Skeletal muscle tissue (tissue), 4 donors: ENCODE results near the gene MAN2B1. TPM values are rescaled to one million over a fixed set of nuclear protein-coding genes. Genes with fewer than 3 reads are reported as not detected.
A peak's percentile ranks its signal among the peaks of the same experiment; 100 is the strongest.
"Not testable (repeated sequence)": the region's sequence is repeated elsewhere in the genome, so short reads cannot be mapped to it uniquely, and the experiment has no call there.

Experiments
- H3K27ac ChIP-seq: one replicate; pipeline ENCODE4 v1.7.0; 2013; ENCODE audit warnings: mild to moderate bottlenecking, low read depth, low read length, inconsistent platforms
- H3K27me3 ChIP-seq, 3 donors: one replicate each; pipeline ENCODE4 v1.7.0; 2013; ENCODE audit warnings: low read length in 3 of 3; ENCODE audit not compliant: control insufficient read depth in 3 of 3, insufficient read depth in 3 of 3
- H3K36me3 ChIP-seq, 3 donors: one replicate each; pipeline ENCODE4 v1.7.0; 2013; ENCODE audit warnings: low read length in 3 of 3; ENCODE audit not compliant: control insufficient read depth in 3 of 3, insufficient read depth in 3 of 3
- H3K4me1 ChIP-seq, 3 donors: one replicate each; pipeline ENCODE4 v1.7.0; 2013; ENCODE audit warnings: low read length in 3 of 3, mild to moderate bottlenecking in 3 of 3; ENCODE audit not compliant: control insufficient read depth in 3 of 3, insufficient read depth in 3 of 3
- H3K4me3 ChIP-seq, 3 donors: one replicate each; pipeline ENCODE4 v1.7.0; 2013; ENCODE audit warnings: low read length in 3 of 3
- H3K9ac ChIP-seq, 3 donors: one replicate each; pipeline ENCODE4 v1.7.0; 2013; ENCODE audit warnings: low read length in 3 of 3, mild to moderate bottlenecking in 3 of 3, moderate library complexity in 2 of 3, low read depth in 1 of 3
- H3K9me3 ChIP-seq, 3 donors: one replicate each; pipeline ENCODE4 v1.7.0; 2013; ENCODE audit warnings: low read length in 3 of 3; ENCODE audit not compliant: control insufficient read depth in 3 of 3
- total RNA-seq: library from RNA; depleted of rRNA; stranded (reverse); fragments of >200 nt; gene quantifications from one replicate; pipeline ENCODE4 v1.2.3, GENCODE V29; 2014
- donor health status: Osteomylitis.

The MAN2B1 gene
- total RNA-seq, 1 donor from 2014 or later = 31.3 TPM

DNA sequence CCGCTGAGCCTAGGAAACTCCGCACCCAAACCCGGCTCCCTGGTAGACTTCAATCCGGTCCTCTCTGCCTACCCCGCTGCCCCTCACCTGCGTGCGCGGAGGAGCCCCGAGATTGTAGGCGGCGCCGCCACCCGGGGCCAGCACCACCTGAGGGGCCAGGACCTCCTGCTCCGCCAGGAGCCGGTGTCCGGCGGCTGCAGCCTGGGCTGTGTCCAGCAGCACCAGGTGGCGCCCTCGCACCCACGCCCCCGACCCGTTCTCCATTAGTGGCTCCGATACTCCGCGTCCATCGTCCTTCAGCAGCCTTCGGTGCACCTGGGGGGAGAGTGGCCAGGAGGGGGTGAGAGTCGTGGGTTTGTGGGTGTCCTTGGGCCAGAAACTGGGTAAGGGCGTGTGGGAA lies 18.5 kb downstream of the MAN2B1 start:
- peaks cover 2 to 8% (median 4%) of the 10 kb centered on the region in 3 donors for H3K36me3 ChIP-seq
- peak overlapping the region in 2 of 3 donors; percentile 2 to 54 for H3K4me3 ChIP-seq
- H3K9ac ChIP-seq = peak overlapping the region in 2 of 3 donors; percentile 50 to 54
- no peak overlapping the region for H3K27ac ChIP-seq
- H3K9me3 ChIP-seq = no peaks in the 10 kb centered on the region
- H3K4me1 ChIP-seq = peaks cover 7% of the 10 kb centered on the region in 3 donors
- no peaks in the 10 kb centered on the region for H3K27me3 ChIP-seq

- Histone ChIP-seq H3K27ac (no peak overlapping the region), H3K9ac (peak overlapping the region in 1 of 3 donors; percentile 50)
These were observed 19.0 kb downstream of the MAN2B1 start for GRCh38 chr19:12647490-12648071.

DNA sequence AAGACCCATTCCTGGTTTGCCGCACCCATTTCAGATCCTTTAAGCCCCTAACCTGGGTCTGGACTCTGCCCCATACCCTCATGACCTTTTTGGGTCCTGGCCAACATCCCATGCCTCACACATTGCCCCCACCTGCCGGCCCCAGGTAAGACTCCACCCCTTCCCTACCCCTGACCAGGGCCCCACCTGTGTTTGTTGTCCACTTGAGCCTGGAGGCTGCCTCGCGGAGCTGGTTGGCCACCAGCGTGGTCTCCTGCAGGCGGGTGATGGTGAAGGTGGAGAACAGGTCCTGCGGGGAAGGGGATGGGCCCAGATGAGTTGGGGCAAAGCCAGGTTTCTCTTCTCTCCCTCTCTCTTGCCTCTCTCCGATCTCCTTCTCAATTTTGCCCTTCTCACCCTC lies 19.5 kb downstream of the MAN2B1 start:
- no peak overlapping the region for H3K9ac ChIP-seq
- H3K27me3 ChIP-seq = no peaks in the 10 kb centered on the region
- peaks cover 2 to 8% (median 2%) of the 10 kb centered on the region in 3 donors for H3K36me3 ChIP-seq
- H3K9me3 ChIP-seq = no peaks in the 10 kb centered on the region
- H3K4me3 ChIP-seq = no peak overlapping the region
- peaks cover 7% of the 10 kb centered on the region in 3 donors for H3K4me1 ChIP-seq
- H3K27ac ChIP-seq = no peak overlapping the region

More at GRCh38 chr19:12647490-12648071, 19.0 kb downstream of the MAN2B1 start:
- peaks cover 2 to 8% (median 4%) of the 10 kb centered on the region in 3 donors for H3K36me3 ChIP-seq
- peaks cover 7% of the 10 kb centered on the region in 3 donors for H3K4me1 ChIP-seq
- no peaks in the 10 kb centered on the region for H3K27me3 ChIP-seq
- no peaks in the 10 kb centered on the region for H3K9me3 ChIP-seq
- H3K4me3 ChIP-seq = peak overlapping the region; percentile 2 to 56 (median 54)

- Histone ChIP-seq H3K9ac (no peak overlapping the region), H3K27me3 (no peaks in the 10 kb centered on the region), H3K4me1 (peaks cover 7% of the 10 kb centered on the region in 3 donors)
These were observed 20.0 kb downstream of the MAN2B1 start for GRCh38 chr19:12646551-12646950.

GRCh38 chr19:12643716-12644115 lies 22.8 kb downstream of the MAN2B1 start:
- not testable (repeated sequence) for H3K27me3 ChIP-seq, H3K36me3 ChIP-seq, H3K27ac ChIP-seq, H3K9ac ChIP-seq, H3K9me3 ChIP-seq, H3K4me3 ChIP-seq
- peaks cover 14 to 16% (median 14%) of the 10 kb centered on the region in 3 donors for H3K4me1 ChIP-seq

More at GRCh38 chr19:12646551-12646950, 20.0 kb downstream of the MAN2B1 start:
- H3K9me3 ChIP-seq = no peaks in the 10 kb centered on the region
- H3K4me3 ChIP-seq = no peak overlapping the region
- H3K36me3 ChIP-seq = peaks cover 0 to 7% (median 2%) of the 10 kb centered on the region in 3 donors
- no peak overlapping the region for H3K27ac ChIP-seq

- no peaks in the 10 kb centered on the region for H3K27me3 ChIP-seq
- H3K4me3 ChIP-seq = no peak overlapping the region
- no peak overlapping the region for H3K9ac ChIP-seq
- no peaks in the 10 kb centered on the region for H3K36me3 ChIP-seq
- no peak overlapping the region for H3K27ac ChIP-seq
- H3K4me1 ChIP-seq = peaks cover 7 to 9% (median 7%) of the 10 kb centered on the region in 3 donors
- no peaks in the 10 kb centered on the region for H3K9me3 ChIP-seq
These were observed 24.0 kb downstream of the MAN2B1 start for GRCh38 chr19:12642506-12642905.

DNA sequence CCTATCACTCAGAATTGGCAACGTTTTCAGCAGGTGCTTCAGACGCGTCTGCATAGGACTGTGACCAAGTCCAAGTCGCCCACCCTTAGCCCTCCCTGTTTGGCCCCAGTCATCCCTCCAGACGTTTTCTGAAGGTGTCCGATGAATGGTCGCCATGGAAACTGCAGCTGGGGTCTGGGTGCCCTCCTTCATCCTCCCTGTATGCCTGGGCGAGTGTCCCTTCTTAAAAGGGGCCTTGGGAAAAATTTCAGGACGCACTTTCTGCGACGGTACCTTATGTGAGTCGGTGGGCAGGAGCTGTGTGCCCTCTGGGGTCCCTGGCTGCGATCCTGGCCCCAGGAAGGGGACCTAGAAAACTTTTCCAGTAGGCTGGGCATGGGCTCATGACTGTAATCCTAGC lies 25.1 kb downstream of the MAN2B1 start:
- Histone ChIP-seq H3K27ac (no peak overlapping the region), H3K9me3 (no peaks in the 10 kb centered on the region), H3K9ac (no peak overlapping the region), H3K4me1 (peaks cover 7 to 9% (median 7%) of the 10 kb centered on the region in 3 donors), H3K27me3 (no peaks in the 10 kb centered on the region), H3K36me3 (no peaks in the 10 kb centered on the region), H3K4me3 (no peak overlapping the region)

DNA sequence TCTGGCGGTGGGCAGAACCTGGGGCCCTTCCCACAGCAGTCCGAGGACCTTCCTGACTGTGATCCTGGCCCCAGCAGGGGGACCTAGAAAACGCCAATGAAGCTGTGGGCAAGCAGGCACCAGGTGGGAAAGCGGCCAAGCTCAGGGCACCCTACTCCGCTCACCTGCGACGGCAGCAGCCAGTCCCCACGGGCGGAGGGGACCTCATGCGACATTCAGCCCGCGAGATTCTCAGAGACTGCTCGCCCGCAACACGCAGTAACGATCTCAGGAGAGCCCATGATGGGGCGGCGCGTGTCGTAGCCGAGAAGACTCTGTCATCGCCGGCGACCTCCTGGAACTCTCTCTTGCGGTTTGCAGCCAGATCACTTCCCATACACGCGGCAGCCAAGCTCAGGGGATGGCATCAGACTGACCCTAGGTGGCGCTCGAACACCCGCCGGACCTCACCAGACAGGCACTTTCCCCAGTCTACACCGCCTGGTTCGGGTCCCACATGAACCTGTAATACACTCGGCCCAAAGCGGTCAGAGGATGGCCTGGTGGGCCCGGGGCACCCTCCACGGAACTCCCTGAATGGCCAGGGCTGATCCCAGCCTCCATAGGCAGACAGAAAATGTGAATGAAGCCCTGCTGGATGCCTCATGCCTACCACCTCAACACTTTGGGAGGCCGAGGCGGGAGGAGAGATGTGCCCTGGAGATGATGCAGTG lies 26.5 kb downstream of the MAN2B1 start:
- Histone ChIP-seq H3K27ac (no peak overlapping the region), H3K27me3 (no peaks in the 10 kb centered on the region), H3K9me3 (no peaks in the 10 kb centered on the region), H3K4me3 (peak overlapping the region; percentile 26 to 60 (median 52)), H3K36me3 (no peaks in the 10 kb centered on the region), H3K9ac (peak overlapping the region; percentile 32 to 65 (median 62)), H3K4me1 (peaks cover 7 to 9% (median 7%) of the 10 kb centered on the region in 3 donors)

DNA sequence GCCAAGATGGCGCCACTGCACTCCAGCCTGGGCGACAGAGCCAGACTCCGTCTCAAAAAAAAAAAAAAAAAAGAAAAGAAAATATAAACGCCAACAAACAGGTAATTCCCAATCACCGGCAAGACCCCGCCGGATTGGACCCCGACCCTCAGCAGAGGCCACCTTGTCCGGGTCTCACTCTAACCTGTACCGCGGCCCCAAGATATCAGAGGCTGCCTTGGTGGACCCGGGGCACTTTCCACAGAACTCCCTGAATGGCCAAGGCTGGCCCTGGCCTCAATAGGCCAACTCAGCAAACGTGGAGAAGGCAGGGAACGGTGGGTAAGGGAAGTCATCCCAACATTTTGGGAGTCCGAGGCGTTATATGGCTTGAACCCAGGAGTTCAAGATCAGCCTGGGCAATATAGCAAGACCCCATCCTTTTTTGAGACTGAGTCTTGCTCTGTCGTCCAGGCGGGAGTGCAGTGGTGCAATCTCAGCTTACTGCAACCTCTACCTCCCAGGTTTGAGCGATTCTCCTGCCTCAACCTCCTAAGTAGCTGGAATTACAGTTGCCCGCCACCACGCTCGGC lies 27.8 kb downstream of the MAN2B1 start:
- no peak overlapping the region for H3K9ac ChIP-seq
- H3K27me3 ChIP-seq = no peaks in the 10 kb centered on the region
- H3K36me3 ChIP-seq = no peaks in the 10 kb centered on the region
- H3K27ac ChIP-seq = no peak overlapping the region
- H3K4me3 ChIP-seq = no peak overlapping the region
- no peaks in the 10 kb centered on the region for H3K9me3 ChIP-seq
- H3K4me1 ChIP-seq = peaks cover 7 to 9% (median 7%) of the 10 kb centered on the region in 3 donors

DNA sequence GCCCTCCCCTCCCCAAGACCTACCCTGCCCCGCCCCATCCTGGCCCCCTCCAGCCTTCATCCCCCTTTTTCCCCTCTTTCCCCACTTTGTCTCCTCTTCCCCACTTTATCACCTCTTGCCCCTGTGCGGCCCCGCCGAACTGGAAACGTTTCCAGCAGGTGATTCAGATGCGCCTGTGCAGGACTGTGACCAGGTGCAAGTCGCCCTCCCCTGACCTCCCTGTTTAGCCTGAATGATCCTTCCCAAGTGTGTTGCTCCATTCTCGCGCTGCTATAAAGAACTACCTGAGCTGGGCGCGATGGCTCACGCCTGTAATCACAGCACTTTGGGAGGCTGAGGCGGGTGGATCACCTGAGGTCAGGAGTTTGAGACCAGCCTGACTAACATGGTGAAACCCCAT lies 29.9 kb downstream of the MAN2B1 start:
- Histone ChIP-seq H3K9ac (no peak overlapping the region), H3K36me3 (no peaks in the 10 kb centered on the region), H3K27ac (no peak overlapping the region), H3K4me1 (peaks cover 7 to 9% (median 7%) of the 10 kb centered on the region in 3 donors), H3K4me3 (no peak overlapping the region), H3K9me3 (no peaks in the 10 kb centered on the region), H3K27me3 (no peaks in the 10 kb centered on the region)
